SK-N-SH (cell line): ENCODE data around the gene GABRG3.

ENCODE experiments used
- CTCF ChIP-seq: fragments of 200-600 bp; sonication (generic); IDR thresholded peaks from 2 replicates; pipeline ENCODE4 v1.6.1; 2017; ENCODE audit warnings: antibody characterized with exemption, mild to moderate bottlenecking, moderate library complexity
- EP300 ChIP-seq, 2 experiments: IDR thresholded peaks; 2 replicates each; pipeline versions ENCODE4 v1.4.0 to v1.6.1; 2012; ENCODE audit warnings: borderline replicate concordance in 1 of 2, low read depth in 1 of 2, low read length in 1 of 2
- EZH2phosphoT487 ChIP-seq: fragments of 200-600 bp; sonication (generic); IDR thresholded peaks from 2 replicates; pipeline ENCODE4 v1.6.1; 2017; ENCODE audit warnings: low read depth, mixed run types, mild to moderate bottlenecking, antibody characterized with exemption, moderate library complexity, borderline replicate concordance
- GABPA ChIP-seq: IDR thresholded peaks from 2 replicates; pipeline ENCODE4 v1.4.0; 2012; ENCODE audit warnings: low read depth, mild to moderate bottlenecking
- MAX ChIP-seq: IDR thresholded peaks from 2 replicates; pipeline ENCODE4 v1.4.0; 2012; ENCODE audit warnings: low read depth
- NRF1 ChIP-seq: IDR thresholded peaks from 2 replicates; pipeline ENCODE4 v1.6.1; 2012; ENCODE audit warnings: low read depth, mild to moderate bottlenecking, low read length
- PBX3 ChIP-seq: IDR thresholded peaks from 2 replicates; pipeline ENCODE4; 2012
- POLR2AphosphoS5 ChIP-seq: IDR thresholded peaks from 2 replicates; pipeline ENCODE4 v1.6.1; 2012; ENCODE audit warnings: low read depth, low read length
- RAD21 ChIP-seq: IDR thresholded peaks from 2 replicates; pipeline ENCODE4 v1.6.1; 2012; ENCODE audit warnings: mild to moderate bottlenecking, low read length
- RFX5 ChIP-seq: IDR thresholded peaks from 2 replicates; pipeline ENCODE4 v1.6.1; 2012; ENCODE audit warnings: mild to moderate bottlenecking, improper control_type of control experiment, low read length
- TAF1 ChIP-seq: IDR thresholded peaks from 2 replicates; pipeline ENCODE4 v1.6.1; 2012; ENCODE audit warnings: low read depth, mild to moderate bottlenecking, low read length, moderate library complexity, borderline replicate concordance
- TCF12 ChIP-seq: IDR thresholded peaks from 2 replicates; pipeline ENCODE4 v1.4.0; 2012
- YY1 ChIP-seq: IDR thresholded peaks from 2 replicates; pipeline ENCODE4 v1.4.0; 2012; ENCODE audit warnings: low read depth, mild to moderate bottlenecking

GRCh38 chr15:27084844-27085243 is 113.9 kb downstream of the GABRG3 start:
- TF ChIP-seq PBX3 (no peak), CTCF (no peak), RFX5 (no peak), EZH2phosphoT487 (no peak), EP300 (IDR thresholded peaks at IDR 0.05; ENCODE audit: borderline replicate concordance in 1 of 2, low read depth in 1 of 2, low read length in 1 of 2) (no peak), TAF1 (no peak), GABPA (no peak), POLR2AphosphoS5 (no peak), MAX (no peak), RAD21 (no peak), YY1 (no peak), NRF1 (no peak), TCF12 (no peak)
